HL-60 (cell line): Measurements from ENCODE around the gene SRMS.

Experiments
- DNase-seq, 2 experiments: peaks; one replicate each; pipeline ENCODE4 v3.0.0-alpha.2; 2010 to 2020; ENCODE audit warnings: low read depth in 1 of 2, low spot score in 1 of 2
- H3K27ac ChIP-seq: fragments of 250-450 bp; sonication (Bioruptor Pico); replicated peaks from 2 replicates; pipeline ENCODE4 v1.5.1; 2020; ENCODE audit warnings: mild to moderate bottlenecking, moderate library complexity
- H3K27me3 ChIP-seq: fragments of 250-450 bp; sonication (Bioruptor Pico); 2 replicates; pipeline ENCODE4 v1.5.1; 2021; ENCODE audit warnings: mild to moderate bottlenecking, moderate library complexity; ENCODE audit not compliant: insufficient read depth, poor library complexity, severe bottlenecking
- H3K4me3 ChIP-seq: replicated peaks from 2 replicates; pipeline ENCODE4 v1.5.1; 2011; ENCODE audit warnings: mild to moderate bottlenecking, control low read depth, low read length; ENCODE audit not compliant: insufficient read depth
- CTCF ChIP-seq: IDR thresholded peaks from one replicate; pipeline ENCODE4 v1.5.1; 2011; ENCODE audit warnings: low read length, control low read depth, inconsistent platforms; ENCODE audit not compliant: insufficient read depth
- GABPA ChIP-seq: IDR thresholded peaks from 2 replicates; pipeline ENCODE4 v1.6.1; 2012; ENCODE audit warnings: low read depth
- POLR2AphosphoS5 ChIP-seq: IDR thresholded peaks from 2 replicates; pipeline ENCODE4 v1.6.1; 2012; ENCODE audit warnings: low read depth
- REST ChIP-seq: IDR thresholded peaks from 2 replicates; pipeline ENCODE4 v1.6.1; 2012; ENCODE audit warnings: low read depth; ENCODE audit not compliant: insufficient replicate concordance
- SPI1 ChIP-seq: IDR thresholded peaks from 2 replicates; pipeline ENCODE4 v1.6.1; 2012; ENCODE audit warnings: low read depth, mild to moderate bottlenecking, borderline replicate concordance

Gene SRMS

GRCh38 chr20:63592661-63593060 is 45.1 kb upstream of the SRMS start:
- no peak overlapping the region for H3K4me3 ChIP-seq
- no peak overlapping the region for H3K27ac ChIP-seq
- no peaks in the 10 kb centered on the region for H3K27me3 ChIP-seq
- DNase-seq: no peak
- TF ChIP-seq REST (no peak), SPI1 (no peak), GABPA (no peak), POLR2AphosphoS5 (no peak), CTCF (no peak)

- DNase-seq: no peak
- Histone ChIP-seq H3K27me3 (no peaks in the 10 kb centered on the region), H3K27ac (no peak overlapping the region), H3K4me3 (no peak overlapping the region)
- no peak for TF ChIP-seq GABPA
- TF ChIP-seq SPI1: no peak
- no peak for TF ChIP-seq CTCF
- no peak for TF ChIP-seq POLR2AphosphoS5
- TF ChIP-seq REST: no peak
Measured at GRCh38 chr20:63591786-63592355, 44.3 kb upstream of the SRMS start.

- H3K27me3 ChIP-seq: no peaks in the 10 kb centered on the region
- TF ChIP-seq CTCF: no peak
- no peak for TF ChIP-seq POLR2AphosphoS5
- no peak for TF ChIP-seq REST
- TF ChIP-seq GABPA: no peak
- no peak for TF ChIP-seq SPI1
- no peak overlapping the region for H3K4me3 ChIP-seq
- no peak overlapping the region for H3K27ac ChIP-seq
- DNase-seq: no peak
Measured at GRCh38 chr20:63591147-63591533, 43.6 kb upstream of the SRMS start.
